Suprapubic skin (tissue), 4 donors: ENCODE measurements around the gene SYNC.

Experiments used
- EP300 ChIP-seq: sonication (generic); formaldehyde crosslinking; IDR thresholded peaks from one replicate; pipeline ENCODE4 v1.6.1; 2017; ENCODE audit warnings: antibody characterized with exemption
- POLR2A ChIP-seq, 2 donors: fragments of 450-650 bp; IDR thresholded peaks; one replicate each; pipeline ENCODE4 v1.6.1; 2017; ENCODE audit warnings: antibody characterized with exemption in 2 of 2, mild to moderate bottlenecking in 2 of 2, moderate library complexity in 2 of 2
- POLR2AphosphoS5 ChIP-seq, 3 donors: sonication (generic); formaldehyde crosslinking; IDR thresholded peaks; one replicate each; pipeline ENCODE4 v1.6.1; 2017; ENCODE audit warnings: antibody characterized with exemption in 3 of 3
- TF ChIP-seq, protein P1 (sequence below), 2 donors: fragments of 200-600 bp in 1 of 2; fragments of 450-650 bp in 1 of 2; sonication (generic) in 1 of 2; IDR thresholded peaks; one replicate each; pipeline ENCODE4 v1.5.1; 2016 to 2019; ENCODE audit warnings: antibody characterized with exemption in 2 of 2, mild to moderate bottlenecking in 1 of 2, moderate library complexity in 1 of 2

DNA sequence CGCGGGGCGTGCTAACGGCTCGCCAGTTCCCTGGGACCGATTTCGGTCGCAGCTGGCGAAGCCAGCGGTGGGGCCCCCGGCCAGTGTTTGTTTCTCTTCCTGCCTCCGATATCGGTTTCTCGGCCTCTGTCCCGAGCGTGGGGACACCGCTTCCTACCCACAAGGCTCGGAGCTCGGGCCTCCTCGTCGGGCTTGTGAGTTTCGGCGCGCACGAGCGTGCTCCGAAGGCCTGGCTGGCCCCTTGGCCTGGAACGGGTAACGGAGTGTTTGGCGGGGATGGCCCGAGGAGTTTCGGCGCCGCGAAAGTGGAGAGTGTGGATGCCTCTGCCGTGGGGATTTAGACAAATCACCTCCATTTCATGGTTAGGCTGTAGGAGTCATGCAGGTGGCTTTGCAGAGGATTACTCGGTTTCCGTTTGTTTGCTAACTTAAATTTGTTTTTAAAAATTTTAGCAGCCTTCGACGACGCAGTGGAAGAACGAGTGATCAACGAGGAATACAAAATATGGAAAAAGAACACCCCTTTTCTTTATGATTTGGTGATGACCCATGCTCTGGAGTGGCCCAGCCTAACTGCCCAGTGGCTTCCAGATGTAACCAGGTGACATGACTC is 51.0 kb downstream of the SYNC start:
- TF ChIP-seq POLR2A (IDR thresholded peaks at IDR 0.05) (no peak), POLR2AphosphoS5 (IDR thresholded peaks at IDR 0.05) (no peak), EP300 (no peak)
- TF ChIP-seq, protein P1, sequence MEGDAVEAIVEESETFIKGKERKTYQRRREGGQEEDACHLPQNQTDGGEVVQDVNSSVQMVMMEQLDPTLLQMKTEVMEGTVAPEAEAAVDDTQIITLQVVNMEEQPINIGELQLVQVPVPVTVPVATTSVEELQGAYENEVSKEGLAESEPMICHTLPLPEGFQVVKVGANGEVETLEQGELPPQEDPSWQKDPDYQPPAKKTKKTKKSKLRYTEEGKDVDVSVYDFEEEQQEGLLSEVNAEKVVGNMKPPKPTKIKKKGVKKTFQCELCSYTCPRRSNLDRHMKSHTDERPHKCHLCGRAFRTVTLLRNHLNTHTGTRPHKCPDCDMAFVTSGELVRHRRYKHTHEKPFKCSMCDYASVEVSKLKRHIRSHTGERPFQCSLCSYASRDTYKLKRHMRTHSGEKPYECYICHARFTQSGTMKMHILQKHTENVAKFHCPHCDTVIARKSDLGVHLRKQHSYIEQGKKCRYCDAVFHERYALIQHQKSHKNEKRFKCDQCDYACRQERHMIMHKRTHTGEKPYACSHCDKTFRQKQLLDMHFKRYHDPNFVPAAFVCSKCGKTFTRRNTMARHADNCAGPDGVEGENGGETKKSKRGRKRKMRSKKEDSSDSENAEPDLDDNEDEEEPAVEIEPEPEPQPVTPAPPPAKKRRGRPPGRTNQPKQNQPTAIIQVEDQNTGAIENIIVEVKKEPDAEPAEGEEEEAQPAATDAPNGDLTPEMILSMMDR (IDR thresholded peaks at IDR 0.05) = no peak
